HG03108 (cell line): ENCODE results near the gene ALDH5A1.

ENCODE experiments used
- ATAC-seq: cut with Tn5 transposase; IDR thresholded peaks from one replicate; pipeline ENCODE4 v1.9.1; 2021; ENCODE audit warnings: moderate library complexity; ENCODE audit not compliant: unreplicated experiment

The ALDH5A1 gene

GRCh38 chr6:24494821-24495795 lies at the start of gene ALDH5A1:
TSS of gene ALDH5A1 (plus strand) at chr6:24494969. CDS start at chr6:24494997, 28 bp downstream.
- ATAC-seq, result peak; percentile 60

GRCh38 chr6:24445704-24446103 lies 49.1 kb upstream of the ALDH5A1 start:
- ATAC-seq, result no peak

- ATAC-seq, result no peak
Measured at GRCh38 chr6:24446670-24447069, 48.1 kb upstream of the ALDH5A1 start.

- ATAC-seq, result no peak
Measured at GRCh38 chr6:24448396-24448795, 46.4 kb upstream of the ALDH5A1 start.

GRCh38 chr6:24448828-24449525 lies 45.8 kb upstream of the ALDH5A1 start:
- no peak for ATAC-seq

GRCh38 chr6:24451581-24452388 lies 43.0 kb upstream of the ALDH5A1 start:
- ATAC-seq, result no peak

- no peak for ATAC-seq
Measured at GRCh38 chr6:24453921-24454320, 40.8 kb upstream of the ALDH5A1 start.

GRCh38 chr6:24454452-24454851 lies 40.3 kb upstream of the ALDH5A1 start:
- ATAC-seq, result no peak

GRCh38 chr6:24455061-24455460 lies 39.7 kb upstream of the ALDH5A1 start:
- ATAC-seq, result no peak

GRCh38 chr6:24458134-24458533 lies 36.6 kb upstream of the ALDH5A1 start:
- no peak for ATAC-seq

GRCh38 chr6:24458941-24459340 lies 35.8 kb upstream of the ALDH5A1 start:
- ATAC-seq, result no peak

- no peak for ATAC-seq
Measured at GRCh38 chr6:24460966-24461365, 33.8 kb upstream of the ALDH5A1 start.

GRCh38 chr6:24464253-24465038 lies 30.3 kb upstream of the ALDH5A1 start:
- no peak for ATAC-seq

GRCh38 chr6:24469811-24470210 lies 25.0 kb upstream of the ALDH5A1 start:
- ATAC-seq, result no peak

- no peak for ATAC-seq
Measured at GRCh38 chr6:24472181-24472580, 22.6 kb upstream of the ALDH5A1 start.

- no peak for ATAC-seq
Measured at GRCh38 chr6:24476631-24477030, 18.1 kb upstream of the ALDH5A1 start.

GRCh38 chr6:24477070-24477469 lies 17.7 kb upstream of the ALDH5A1 start:
- ATAC-seq, result no peak

- ATAC-seq, result no peak
Measured at GRCh38 chr6:24478903-24479302, 15.9 kb upstream of the ALDH5A1 start.

- ATAC-seq, result no peak
Measured at GRCh38 chr6:24480705-24481104, 14.1 kb upstream of the ALDH5A1 start.

- ATAC-seq, result no peak
Measured at GRCh38 chr6:24481449-24481848, 13.3 kb upstream of the ALDH5A1 start.
